ENCODE data around the gene TOP2B. TPM values are rescaled to one million over a fixed set of nuclear protein-coding genes. Genes with fewer than 3 reads are reported as not detected.

TOP2B gene
- total RNA-seq, 1 experiment from 2014 or later, result 106 TPM

DNA sequence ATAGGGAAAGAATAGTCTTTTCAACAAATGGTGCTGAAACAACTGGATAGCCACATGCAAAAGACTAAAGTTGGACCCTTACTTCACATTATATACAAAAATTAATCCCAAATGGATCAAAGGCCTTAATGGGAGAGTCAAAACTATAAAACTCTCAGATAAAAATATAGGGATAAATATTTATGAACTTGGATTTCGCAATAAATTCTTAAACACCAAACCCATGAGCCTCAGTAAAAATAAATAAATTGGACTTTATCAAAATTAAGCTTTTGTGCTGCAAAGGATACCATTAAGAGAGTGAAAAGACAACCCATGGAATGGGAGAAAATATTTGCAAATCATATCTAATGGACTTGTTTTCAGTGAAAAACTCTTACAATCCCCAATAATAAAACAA, 18.7 kb upstream of the TOP2B start:
- H3F3A ChIP-seq (ENCODE audit: insufficient read depth, low read depth), result no peaks in the 10 kb centered on the region
- no peaks in the 10 kb centered on the region for H3K4me1 ChIP-seq (replicated peaks; ENCODE audit: insufficient read depth)
- DNase-seq, result no peak
- H3K9me3 ChIP-seq (ENCODE audit: insufficient read depth, low read depth), result no peaks in the 10 kb centered on the region
- no peaks in the 10 kb centered on the region for H3K36me3 ChIP-seq (ENCODE audit: low read depth)
- BruUV-seq (replicated peaks), result no TSS peak
- intact Hi-C loops (cut with micrococcal nuclease; ENCODE audit: unreplicated experiment), result no loop called here
- H3K4me2 ChIP-seq, result no peak overlapping the region
- no peaks in the 10 kb centered on the region for H3K9me2 ChIP-seq (ENCODE audit: insufficient read depth)
- no peak for TF ChIP-seq EZH2 (IDR thresholded peaks at IDR 0.05; ENCODE audit: low read depth)
- TF ChIP-seq CTCF (conservative IDR thresholded peaks at IDR 0.05), result no peak
- no peaks in the 10 kb centered on the region for H4K20me1 ChIP-seq (ENCODE audit: insufficient read depth)
- ChIA-PET CTCF (no interaction called here), POLR2A (ENCODE audit: unreplicated experiment) (no interaction called here)
- H3K27ac ChIP-seq, result no peak overlapping the region
- H3K79me2 ChIP-seq (ENCODE audit: low read depth), result no peaks in the 10 kb centered on the region
- H3K27me3 ChIP-seq (ENCODE audit: insufficient read depth, low read depth), result no peaks in the 10 kb centered on the region
- no peak overlapping the region for H2AFZ ChIP-seq
- no peak overlapping the region for H3K4me3 ChIP-seq

- intact Hi-C loops (cut with micrococcal nuclease; ENCODE audit: unreplicated experiment), result no loop called here
- no peak overlapping the region for H3K4me2 ChIP-seq
- H3K27me3 ChIP-seq (ENCODE audit: insufficient read depth, low read depth), result no peaks in the 10 kb centered on the region
- H3K9me2 ChIP-seq (ENCODE audit: insufficient read depth), result no peaks in the 10 kb centered on the region
- H3K27ac ChIP-seq, result no peak overlapping the region
- H3K79me2 ChIP-seq (ENCODE audit: low read depth), result no peaks in the 10 kb centered on the region
- no peaks in the 10 kb centered on the region for H3K36me3 ChIP-seq (ENCODE audit: low read depth)
- no TSS peak for BruUV-seq (replicated peaks)
- ChIA-PET CTCF (no interaction called here), POLR2A (ENCODE audit: unreplicated experiment) (no interaction called here)
- no peaks in the 10 kb centered on the region for H4K20me1 ChIP-seq (ENCODE audit: insufficient read depth)
- no peak overlapping the region for H2AFZ ChIP-seq
- no peaks in the 10 kb centered on the region for H3K9me3 ChIP-seq (ENCODE audit: insufficient read depth, low read depth)
- no peaks in the 10 kb centered on the region for H3F3A ChIP-seq (ENCODE audit: insufficient read depth, low read depth)
- H3K4me3 ChIP-seq, result no peak overlapping the region
- H3K4me1 ChIP-seq (replicated peaks; ENCODE audit: insufficient read depth), result no peaks in the 10 kb centered on the region
- DNase-seq, result no peak
- TF ChIP-seq EZH2 (IDR thresholded peaks at IDR 0.05; ENCODE audit: low read depth), result no peak
- TF ChIP-seq CTCF (conservative IDR thresholded peaks at IDR 0.05), result no peak
Measured at GRCh38 chr3:25679642-25680302, 15.1 kb upstream of the TOP2B start.

DNA sequence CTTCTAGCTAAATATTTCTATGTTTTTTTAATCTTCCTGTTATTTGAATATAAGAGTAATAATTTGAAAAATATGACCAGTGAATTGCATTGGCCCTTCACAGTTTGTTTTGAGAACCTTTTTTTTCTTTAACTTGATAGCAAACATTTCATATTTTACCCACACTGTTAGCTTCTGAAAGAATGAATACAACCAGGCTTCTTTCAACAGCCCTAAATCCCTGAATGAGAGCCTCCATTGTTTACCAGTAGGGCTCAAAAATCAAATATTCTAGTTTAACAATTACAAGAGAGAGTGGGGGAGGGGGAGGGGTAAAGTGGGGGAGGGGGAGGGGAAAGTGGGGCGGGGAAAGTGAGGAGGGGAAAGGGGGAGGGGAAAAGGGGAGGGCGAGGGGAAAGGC, 14.5 kb upstream of the TOP2B start:
- Histone ChIP-seq H4K20me1 (ENCODE audit: insufficient read depth) (no peaks in the 10 kb centered on the region), H3K4me1 (replicated peaks; ENCODE audit: insufficient read depth) (no peaks in the 10 kb centered on the region), H3K79me2 (ENCODE audit: low read depth) (no peaks in the 10 kb centered on the region), H3K27ac (no peak overlapping the region), H3K4me3 (no peak overlapping the region), H3F3A (ENCODE audit: insufficient read depth, low read depth) (no peaks in the 10 kb centered on the region), H3K36me3 (ENCODE audit: low read depth) (no peaks in the 10 kb centered on the region), H3K4me2 (no peak overlapping the region), H3K27me3 (ENCODE audit: insufficient read depth, low read depth) (no peaks in the 10 kb centered on the region), H3K9me3 (ENCODE audit: insufficient read depth, low read depth) (no peaks in the 10 kb centered on the region), H3K9me2 (ENCODE audit: insufficient read depth) (no peaks in the 10 kb centered on the region), H2AFZ (no peak overlapping the region)
- DNase-seq, result no peak
- ChIA-PET CTCF (no interaction called here), POLR2A (ENCODE audit: unreplicated experiment) (no interaction called here)
- no TSS peak for BruUV-seq (replicated peaks)
- TF ChIP-seq EZH2 (IDR thresholded peaks at IDR 0.05; ENCODE audit: low read depth) (no peak), CTCF (conservative IDR thresholded peaks at IDR 0.05) (no peak)
- intact Hi-C loops (cut with micrococcal nuclease; ENCODE audit: unreplicated experiment), result no loop called here
